Middle frontal gyrus (tissue), 1 donor: ENCODE data around the gene FERMT3.

Source experiments
- DNase-seq: peaks from one replicate; pipeline ENCODE4 v3.0.0-alpha.2; 2015; ENCODE audit warnings: low spot score; ENCODE audit errors: extremely low spot score

Gene FERMT3

DNA sequence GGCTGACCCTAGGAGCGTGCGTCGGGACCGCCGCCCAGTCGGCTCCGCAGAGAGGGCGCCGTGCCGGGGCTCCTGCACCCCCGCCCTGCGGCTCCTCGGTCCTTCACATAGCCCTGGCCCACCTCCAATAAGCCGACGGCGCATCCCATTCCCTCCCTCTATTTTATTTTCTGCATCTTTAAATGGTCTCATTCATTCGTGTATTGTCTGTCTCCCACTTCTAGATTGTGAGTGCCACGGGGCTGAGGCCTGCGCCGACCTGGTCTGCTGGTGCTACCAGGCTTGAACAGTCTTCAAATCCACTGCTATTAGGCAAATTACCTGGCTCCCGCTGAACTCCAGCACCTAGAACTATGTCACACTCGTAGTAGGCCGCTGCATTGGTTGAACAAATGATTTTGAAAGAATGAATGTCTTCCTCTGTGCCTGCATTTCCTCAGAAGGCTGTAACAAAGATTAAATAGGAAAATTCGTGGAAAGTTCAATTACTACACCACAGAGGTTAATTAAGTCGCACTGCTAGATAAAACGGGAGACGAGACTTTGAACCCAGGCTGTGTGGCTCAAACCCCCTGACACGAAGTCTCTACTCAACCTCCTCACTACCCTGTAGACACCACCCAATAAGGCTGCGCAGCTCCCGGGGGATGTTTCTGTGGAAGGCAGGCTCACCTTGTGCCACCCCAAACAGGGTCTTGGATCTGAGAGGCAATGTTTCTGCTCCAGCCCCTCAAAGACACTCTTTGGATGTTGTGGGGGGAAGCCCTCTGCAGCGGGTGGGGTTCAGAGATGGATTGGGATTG lies 41.4 kb downstream of the FERMT3 start:
- no peak for DNase-seq

DNA sequence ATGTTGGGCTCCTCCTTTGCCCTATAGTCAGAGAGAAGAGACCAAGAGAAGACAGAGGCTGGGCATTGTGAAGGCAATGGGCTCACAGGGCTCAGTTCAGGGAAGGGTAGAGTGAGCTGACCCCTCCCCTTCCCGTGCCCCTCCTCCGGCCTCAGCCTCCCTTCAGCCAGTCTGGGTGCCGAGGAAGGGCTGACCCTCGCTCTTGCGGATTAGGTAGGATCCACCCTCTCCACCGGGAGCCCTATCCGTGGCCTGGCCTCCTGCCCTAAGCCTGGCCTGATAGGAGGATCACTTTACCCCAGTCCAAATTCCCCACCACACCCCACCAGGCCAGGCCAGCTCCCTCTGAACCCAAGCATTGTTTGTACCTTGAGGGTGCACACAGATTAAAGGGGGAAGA lies 42.1 kb downstream of the FERMT3 start:
- no peak for DNase-seq

DNA sequence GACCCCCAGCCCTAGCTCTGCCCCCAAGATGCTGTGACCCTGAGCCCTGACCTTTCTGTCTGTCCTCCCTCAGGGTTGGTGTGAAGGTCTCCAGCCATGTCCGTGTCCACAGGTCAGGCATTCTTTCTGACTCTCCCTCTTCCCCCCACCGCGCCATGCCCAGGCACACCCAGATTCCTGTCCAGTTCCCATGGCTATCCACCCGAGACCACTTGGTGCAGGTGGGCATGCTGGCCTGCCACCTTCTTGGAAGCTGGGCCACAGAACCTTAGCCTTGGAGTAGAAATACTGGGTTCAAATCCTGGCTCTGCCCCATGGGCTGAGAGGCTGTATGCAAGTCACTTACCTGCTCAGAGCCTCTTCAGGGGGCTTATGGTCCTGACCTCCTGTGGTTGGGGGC lies 42.5 kb downstream of the FERMT3 start:
- DNase-seq = no peak

DNA sequence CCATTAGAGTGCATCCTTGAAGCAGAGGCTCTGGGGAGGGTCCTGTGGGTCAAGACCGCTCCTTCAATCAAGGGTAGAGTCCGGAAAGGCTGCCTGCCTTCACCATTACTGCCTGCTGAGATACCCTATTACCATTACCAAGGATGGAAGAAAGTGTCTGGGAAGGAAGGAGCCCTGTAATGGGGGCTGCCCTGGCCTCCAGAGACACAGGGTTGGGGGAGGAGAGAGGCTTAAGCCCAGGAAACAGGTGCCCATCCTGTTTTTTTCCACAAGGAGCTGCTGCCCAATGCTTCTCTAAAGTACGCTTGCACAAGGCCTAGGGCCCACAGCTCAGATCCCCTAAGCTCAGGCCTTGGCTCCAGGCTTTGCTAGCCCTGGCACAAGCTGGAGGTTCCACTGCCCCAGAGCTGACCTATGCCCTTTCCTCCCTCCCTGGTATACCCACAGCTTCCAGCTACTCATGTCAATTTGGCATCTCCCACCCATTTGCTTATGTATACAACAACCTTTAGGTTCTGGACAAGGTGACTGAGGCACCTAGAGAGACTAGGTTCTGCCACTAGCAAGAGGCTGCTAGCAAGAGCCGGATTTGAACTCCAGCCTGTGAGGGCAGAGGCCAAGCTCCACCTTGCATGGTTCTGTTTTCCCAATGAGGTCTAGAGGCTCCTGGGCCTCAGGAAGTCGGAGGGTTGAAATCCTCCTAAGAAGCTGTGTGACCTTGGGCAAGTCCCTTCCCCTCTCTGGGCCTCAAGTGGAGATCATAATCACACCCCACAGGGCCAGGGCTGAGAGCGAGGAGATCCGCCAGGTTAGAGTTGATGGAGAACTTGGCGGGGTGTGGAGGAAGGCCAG lies 43.3 kb downstream of the FERMT3 start:
- DNase-seq = no peak

DNA sequence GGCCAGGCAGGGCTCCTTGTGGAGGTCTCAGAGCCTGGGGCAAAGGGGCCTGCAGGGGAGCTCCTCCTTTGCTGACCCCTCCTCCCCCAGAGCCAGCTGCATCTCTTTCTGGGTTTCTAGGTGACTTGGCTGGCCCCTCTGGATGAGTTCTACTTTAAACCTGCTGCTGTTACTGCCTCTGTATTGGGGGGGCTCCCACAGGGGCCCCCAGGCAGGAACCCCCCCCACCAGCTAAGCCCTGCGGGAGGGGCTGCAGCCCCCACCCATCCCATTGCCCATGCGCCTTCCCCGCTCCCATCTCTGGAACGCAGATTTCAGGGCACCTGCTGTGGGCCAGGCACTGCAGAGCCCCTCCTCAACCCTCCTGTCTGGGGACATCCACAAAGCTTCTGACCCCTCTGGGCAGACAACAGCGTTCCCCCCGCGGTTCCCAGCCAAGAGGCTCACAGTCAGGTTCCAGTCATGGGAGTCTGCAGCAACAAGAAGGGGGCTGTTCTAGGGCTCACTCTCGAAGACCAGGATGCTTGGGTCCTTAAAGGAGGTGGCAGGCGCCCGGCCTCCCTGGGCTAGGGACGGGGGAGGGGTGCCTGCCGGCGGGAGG lies 44.0 kb downstream of the FERMT3 start:
- DNase-seq = no peak

DNA sequence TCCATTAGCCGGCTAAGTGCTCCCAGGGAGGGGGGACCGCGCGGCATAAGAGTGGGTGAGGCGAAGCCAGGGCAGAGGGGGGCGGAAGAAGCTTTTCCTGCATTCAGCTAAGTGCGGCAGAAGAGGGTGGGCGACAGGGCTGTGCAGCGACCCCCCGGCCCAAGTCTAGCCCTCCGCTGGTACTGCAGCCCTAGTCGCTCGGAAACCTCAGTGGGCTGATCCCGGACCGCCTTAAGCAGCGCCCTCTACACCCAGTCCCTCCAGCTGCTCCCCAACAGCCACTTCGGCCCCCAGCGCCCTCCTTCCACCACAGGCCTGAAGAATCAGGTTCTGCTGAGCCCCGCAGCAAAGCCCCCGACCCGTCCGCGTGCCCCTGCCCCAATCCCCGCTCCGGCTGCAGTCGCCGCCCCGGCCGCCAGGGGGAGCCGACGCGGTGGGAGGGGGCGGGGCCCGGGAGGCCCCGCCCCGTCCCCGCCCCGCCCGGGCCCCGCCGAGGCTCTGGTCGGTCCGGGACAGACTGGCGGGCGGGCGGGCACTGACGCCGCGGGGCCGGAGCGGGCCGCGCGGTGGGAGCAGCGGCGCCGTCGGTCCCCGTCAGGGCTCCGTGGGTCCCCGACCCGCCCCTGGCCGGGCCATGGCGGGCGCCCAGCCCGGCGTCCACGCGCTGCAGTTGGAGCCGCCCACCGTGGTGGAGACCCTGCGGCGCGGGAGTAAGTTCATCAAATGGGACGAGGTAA lies 44.7 kb downstream of the FERMT3 start, which contains the start of gene PLCB3:
Gene PLCB3 (plus strand): TSS at position 515 of the 737 bp plus-strand sequence. CDS start 120 bp downstream, at position 635.
- DNase-seq = no peak

DNA sequence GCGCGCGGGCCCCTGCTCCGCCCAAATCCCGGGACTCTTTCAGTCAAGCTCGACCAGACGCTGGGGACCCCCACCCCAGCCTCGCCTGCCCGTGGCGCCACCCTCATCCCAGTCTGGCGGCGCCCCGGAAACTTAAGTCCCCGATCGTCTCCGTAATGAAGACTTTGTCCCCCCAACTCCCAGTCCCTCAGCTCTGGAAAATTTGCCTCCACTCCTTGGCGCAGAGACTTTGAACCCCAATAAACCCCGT lies 45.2 kb downstream of the FERMT3 start:
- no peak for DNase-seq

GRCh38 chr11:64252003-64252872 lies 45.7 kb downstream of the FERMT3 start:
- DNase-seq = no peak

DNA sequence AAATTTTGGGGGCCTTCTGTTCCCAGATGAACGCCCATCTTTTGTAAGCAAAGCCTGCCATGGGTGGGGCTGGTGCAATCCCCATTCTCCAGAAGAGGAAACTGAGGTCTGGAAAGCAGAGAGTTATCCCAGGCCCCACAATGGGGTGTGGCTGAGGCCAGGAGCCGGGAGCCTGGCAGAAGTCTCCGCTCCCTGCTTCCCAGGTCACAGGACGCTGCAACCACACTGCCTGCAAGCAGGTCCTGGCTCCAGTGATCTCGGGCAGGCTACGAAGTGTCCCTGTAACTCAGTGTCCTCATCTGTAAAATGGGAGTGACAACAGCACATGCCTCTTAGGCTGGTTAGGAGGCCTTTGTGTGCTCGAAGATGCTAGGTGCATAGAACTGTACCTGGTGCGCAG lies 46.5 kb downstream of the FERMT3 start:
- DNase-seq = no peak

- no peak for DNase-seq
These were observed 47.0 kb downstream of the FERMT3 start for GRCh38 chr11:64253481-64253880.

DNA sequence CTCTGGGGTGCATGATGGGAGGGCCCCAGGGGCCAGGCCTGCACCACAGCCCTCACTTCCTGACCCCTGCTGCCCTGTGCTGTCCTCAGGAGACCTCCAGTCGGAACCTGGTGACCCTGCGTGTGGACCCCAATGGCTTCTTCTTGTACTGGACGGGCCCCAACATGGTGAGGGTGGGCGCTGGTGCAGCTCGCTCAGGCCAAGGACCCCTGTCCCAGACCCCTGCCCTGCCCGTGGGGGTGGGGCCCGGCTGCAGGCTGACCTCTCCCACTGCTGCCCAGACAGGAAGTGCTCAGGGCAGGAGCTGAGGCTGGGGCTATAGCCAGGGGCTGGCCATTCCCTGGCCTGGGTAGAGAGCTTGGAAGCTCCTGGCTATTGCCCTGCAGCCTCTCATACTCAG lies 47.8 kb downstream of the FERMT3 start:
- DNase-seq = no peak

DNA sequence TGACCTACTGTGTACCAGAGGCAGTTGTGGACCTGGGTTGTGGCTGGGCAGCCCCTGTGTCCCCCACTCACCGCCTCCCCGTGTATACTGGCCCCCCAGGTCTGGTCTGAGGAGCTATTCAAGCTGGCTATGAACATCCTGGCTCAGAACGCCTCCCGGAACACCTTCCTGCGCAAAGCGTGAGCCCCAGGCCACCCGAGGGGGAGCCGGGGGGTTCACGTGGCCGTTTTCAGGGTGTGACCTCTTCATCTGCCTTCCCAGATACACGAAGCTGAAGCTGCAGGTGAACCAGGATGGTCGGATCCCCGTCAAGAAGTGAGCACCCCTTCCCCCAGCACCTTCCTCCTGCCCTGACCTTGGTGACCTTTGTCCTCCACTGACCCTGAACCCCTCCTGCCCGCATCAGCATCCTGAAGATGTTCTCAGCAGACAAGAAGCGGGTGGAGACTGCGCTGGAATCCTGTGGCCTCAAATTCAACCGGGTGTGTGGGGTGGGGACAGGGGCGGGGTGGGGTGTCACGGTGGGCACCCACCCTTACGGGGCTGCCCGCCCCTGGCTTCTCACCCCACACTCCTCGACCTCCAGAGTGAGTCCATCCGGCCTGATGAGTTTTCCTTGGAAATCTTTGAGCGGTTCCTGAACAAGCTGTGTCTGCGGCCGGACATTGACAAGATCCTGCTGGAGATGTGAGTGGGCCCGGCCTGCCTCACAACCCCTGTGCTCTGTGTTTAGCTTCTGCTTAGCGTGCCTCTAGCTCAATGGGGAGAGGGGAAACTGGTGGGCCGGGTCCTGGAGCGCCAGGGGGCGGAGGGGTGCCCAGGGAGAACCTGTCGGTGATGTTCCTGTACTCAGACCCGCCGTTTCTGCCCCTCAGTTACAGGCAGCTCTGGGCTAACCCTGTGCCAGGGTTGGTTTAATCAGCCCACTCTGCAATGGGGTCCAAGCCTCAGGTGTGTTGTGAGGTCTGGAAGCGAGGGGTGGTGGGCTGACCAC lies 48.9 kb downstream of the FERMT3 start:
- DNase-seq = no peak

GRCh38 chr11:64256300-64256699 lies 49.8 kb downstream of the FERMT3 start:
- no peak for DNase-seq

GRCh38 chr11:64258356-64258755 lies 51.8 kb downstream of the FERMT3 start:
- no peak for DNase-seq

GRCh38 chr11:64258946-64259532 lies 52.5 kb downstream of the FERMT3 start:
- DNase-seq = no peak

DNA sequence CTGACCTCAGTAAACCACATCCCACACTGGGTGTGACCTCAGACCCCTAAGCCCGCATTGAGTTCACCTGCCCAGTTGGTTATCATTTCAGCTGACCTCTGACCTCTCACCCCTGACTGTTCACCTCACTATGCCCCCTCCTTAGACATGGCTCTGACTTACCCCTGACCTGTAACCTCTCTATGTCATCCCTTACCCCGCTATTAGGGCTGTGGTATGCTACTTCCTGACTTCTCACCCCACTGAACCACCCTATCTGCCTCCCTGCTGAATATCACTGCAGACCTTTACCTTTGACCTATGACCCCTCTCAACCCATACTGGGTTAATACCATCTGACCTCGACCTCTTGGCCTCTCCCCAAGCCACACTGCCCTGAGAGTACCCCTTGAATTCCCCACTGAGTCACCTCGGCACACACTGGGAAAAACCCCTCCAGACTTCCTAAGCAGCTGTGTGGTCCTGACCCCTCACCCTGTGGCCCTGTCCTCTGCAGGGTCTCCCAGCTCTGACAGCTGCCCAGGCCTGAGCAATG lies 53.1 kb downstream of the FERMT3 start:
- DNase-seq = no peak

- DNase-seq = no peak
These were observed 53.7 kb downstream of the FERMT3 start for GRCh38 chr11:64260147-64260708.

GRCh38 chr11:64261556-64262080 lies 55.1 kb downstream of the FERMT3 start:
- no peak for DNase-seq
